Measurements from ENCODE around the gene CBFA2T2. TPM values are rescaled to one million over a fixed set of nuclear protein-coding genes. Genes with fewer than 3 reads are reported as not detected.
A peak's percentile ranks its signal among the peaks of the same experiment; 100 is the strongest.

CBFA2T2 gene
- total RNA-seq, 1 donor from 2014 or later, result 15.7 TPM

GRCh38 chr20:33659341-33660034, 169.6 kb downstream of the CBFA2T2 start:
- DNase-seq (no peak), ATAC-seq (no peak)
- intact Hi-C loops (cut with DNase I), result loop anchor here (10.0 kb wide), 1 partner anchor 205 kb away; no protein-coding TSS in a partner anchor
- TF ChIP-seq CTCF (IDR thresholded peaks at IDR 0.05), result no peak
- Histone ChIP-seq H3K36me3 (peaks cover 21% of the 10 kb centered on the region), H3K9me3 (no peaks in the 10 kb centered on the region), H3K4me1 (peaks cover 5% of the 10 kb centered on the region), H3K27me3 (no peaks in the 10 kb centered on the region), H3K4me3 (no peak overlapping the region), H3K27ac (no peak overlapping the region)

GRCh38 chr20:33660035-33660684, 170.3 kb downstream of the CBFA2T2 start:
- Histone ChIP-seq H3K4me1 (peaks cover 8% of the 10 kb centered on the region), H3K27ac (no peak overlapping the region), H3K36me3 (peaks cover 21% of the 10 kb centered on the region), H3K4me3 (no peak overlapping the region), H3K9me3 (no peaks in the 10 kb centered on the region), H3K27me3 (no peaks in the 10 kb centered on the region)
- ATAC-seq, result no peak
- DNase-seq, result no peak
- intact Hi-C loops (cut with DNase I), result no loop called here
- TF ChIP-seq CTCF (IDR thresholded peaks at IDR 0.05), result no peak

- Histone ChIP-seq H3K27ac (no peak overlapping the region), H3K36me3 (peaks cover 21% of the 10 kb centered on the region), H3K9me3 (no peaks in the 10 kb centered on the region), H3K27me3 (no peaks in the 10 kb centered on the region), H3K4me1 (peaks cover 12% of the 10 kb centered on the region), H3K4me3 (no peak overlapping the region)
- TF ChIP-seq CTCF (IDR thresholded peaks at IDR 0.05), result no peak
- DNase-seq, result no peak
- no peak for ATAC-seq
- intact Hi-C loops (cut with DNase I), result no loop called here
Measured at GRCh38 chr20:33660685-33661058, 170.8 kb downstream of the CBFA2T2 start.

- no peak for ATAC-seq
- no peak for TF ChIP-seq CTCF (IDR thresholded peaks at IDR 0.05)
- H3K4me3 ChIP-seq, result peak within 1 kb of the TSS; percentile 82
Measured at GRCh38 chr20:33662172-33662571, 172.3 kb downstream of the CBFA2T2 start, which contains the start of gene C20orf144. TSS of gene C20orf144 (plus strand) at chr20:33662327. CDS start at chr20:33662346, 19 bp downstream.

GRCh38 chr20:33663161-33664084, 173.5 kb downstream of the CBFA2T2 start:
- Histone ChIP-seq H3K36me3 (peaks cover 14% of the 10 kb centered on the region), H3K27ac (peak overlapping the region; percentile 89), H3K27me3 (no peaks in the 10 kb centered on the region), H3K9me3 (no peaks in the 10 kb centered on the region), H3K4me3 (peak overlapping the region; percentile 82), H3K4me1 (peaks cover 24% of the 10 kb centered on the region)
- TF ChIP-seq CTCF (IDR thresholded peaks at IDR 0.05), result no peak
- DNase-seq, result peak; percentile 95
- intact Hi-C loops (cut with DNase I), result no loop called here
- peak; percentile 76 for ATAC-seq

More at GRCh38 chr20:33662172-33662571, 172.3 kb downstream of the CBFA2T2 start, which contains the start of gene C20orf144:
- H3K27ac ChIP-seq, result peak within 1 kb of the TSS; percentile 89
- intact Hi-C loops (cut with DNase I), result no loop called here
- no peak for DNase-seq
- H3K27me3 ChIP-seq, result no peaks in the 10 kb centered on the region
- peaks cover 21% of the 10 kb centered on the region for H3K4me1 ChIP-seq
- peaks cover 20% of the 10 kb centered on the region for H3K36me3 ChIP-seq
- no peaks in the 10 kb centered on the region for H3K9me3 ChIP-seq

Data from upper lobe of right lung (tissue), 1 donor.